Iris pigment epithelial cell (primary cell): Measurements from ENCODE around the gene B3GLCT.

ENCODE experiments used
- DNase-seq: peaks from one replicate; pipeline ENCODE4 v3.0.0-alpha.2; 2011; ENCODE audit warnings: low read depth

B3GLCT gene

GRCh38 chr13:31351376-31351775 is 151.6 kb downstream of the B3GLCT start:
- no peak for DNase-seq

- DNase-seq = no peak
Observed at GRCh38 chr13:31352467-31352866, 152.7 kb downstream of the B3GLCT start.

- no peak for DNase-seq
Observed at GRCh38 chr13:31355001-31355400, 155.2 kb downstream of the B3GLCT start.

- no peak for DNase-seq
Observed at GRCh38 chr13:31356991-31357390, 157.2 kb downstream of the B3GLCT start.

GRCh38 chr13:31357581-31357980 is 157.8 kb downstream of the B3GLCT start:
- DNase-seq = no peak

GRCh38 chr13:31361673-31362072 is 161.9 kb downstream of the B3GLCT start:
- DNase-seq = peak; percentile 4

GRCh38 chr13:31365630-31366029 is 165.9 kb downstream of the B3GLCT start:
- DNase-seq = no peak

- DNase-seq = no peak
Observed at GRCh38 chr13:31367410-31367809, 167.6 kb downstream of the B3GLCT start.

GRCh38 chr13:31369213-31369612 is 169.4 kb downstream of the B3GLCT start:
- peak; percentile 5 for DNase-seq

GRCh38 chr13:31372454-31372853 is 172.7 kb downstream of the B3GLCT start:
- no peak for DNase-seq

GRCh38 chr13:31374682-31375081 is 174.9 kb downstream of the B3GLCT start:
- DNase-seq = no peak

- no peak for DNase-seq
Observed at GRCh38 chr13:31377946-31378345, 178.2 kb downstream of the B3GLCT start.

GRCh38 chr13:31380715-31381114 is 180.9 kb downstream of the B3GLCT start:
- no peak for DNase-seq
